ENCODE measurements around the gene HS6ST3.

GRCh38 chr13:96837809-96838208 lies 747.9 kb downstream of the HS6ST3 start:
- TF ChIP-seq CTBP1 (IDR thresholded peaks at IDR 0.05; ENCODE audit: borderline replicate concordance) (no peak), BHLHE40 (IDR thresholded peaks at IDR 0.05; ENCODE audit: borderline replicate concordance) (no peak), FOXM1 (IDR thresholded peaks at IDR 0.05; ENCODE audit: borderline replicate concordance) (no peak), TARDBP (IDR thresholded peaks at IDR 0.05) (no peak), SP1 (IDR thresholded peaks at IDR 0.05) (no peak)

All from HEK293T (cell line).